ENCODE measurements around the gene GSDME.

Gene GSDME

GRCh38 chr7:24698531-24699266 is 58.6 kb downstream of the GSDME start:
- Histone ChIP-seq H4K91ac (ENCODE audit: low read depth, low read length, poor library complexity) (no peak overlapping the region), H3K4me3 (ENCODE audit: low read length in 2 of 2) (no peak overlapping the region), H2BK15ac (ENCODE audit: low read length) (no peak overlapping the region), H4K8ac (ENCODE audit: low read depth, low read length) (no peak overlapping the region), H3K14ac (ENCODE audit: low read length) (no peak overlapping the region), H3K4me1 (ENCODE audit: control insufficient read depth in 2 of 2, insufficient read depth in 1 of 2, low read depth in 1 of 2, low read length in 2 of 2) (peaks cover 11 to 12% of the 10 kb centered on the region in 2 donors), H3K18ac (ENCODE audit: low read length) (no peak overlapping the region), H3K4me2 (ENCODE audit: insufficient read depth, low read length, poor library complexity, severe bottlenecking) (no peak overlapping the region), H3K9ac (ENCODE audit: low read depth, low read length, poor library complexity) (no peak overlapping the region), H3K27me3 (ENCODE audit: control insufficient read depth in 3 of 3, insufficient read depth in 3 of 3, low read depth in 1 of 3, low read length in 3 of 3) (no peaks in the 10 kb centered on the region), H3K4ac (ENCODE audit: low read length) (no peak overlapping the region), H3K9me3 (replicated peaks in 1 of 2; ENCODE audit: control insufficient read depth in 2 of 2, insufficient read depth in 1 of 2, low read depth in 1 of 2, low read length in 2 of 2) (no peaks in the 10 kb centered on the region), H3K79me1 (ENCODE audit: low read depth, low read length) (no peaks in the 10 kb centered on the region), H3K23ac (ENCODE audit: low read depth, low read length, poor library complexity) (no peak overlapping the region), H2AFZ (ENCODE audit: low read length) (no peak overlapping the region), H2BK12ac (ENCODE audit: low read length) (no peak overlapping the region), H3K27ac (replicated peaks; ENCODE audit: low read length) (no peak overlapping the region), H2BK5ac (ENCODE audit: low read length) (no peak overlapping the region), H2AK5ac (ENCODE audit: low read depth, low read length) (no peak overlapping the region), H2BK120ac (ENCODE audit: low read depth, low read length) (no peak overlapping the region), H3K36me3 (replicated peaks in 1 of 2; ENCODE audit: control insufficient read depth in 2 of 2, insufficient read depth in 2 of 2, low read length in 2 of 2) (peaks cover 0 to 5% of the 10 kb centered on the region in 2 donors)
- DNase-seq (ENCODE audit: low spot score), result no peak
- no CpG with 5 or more reads among the region's 7 CpGs for WGBS, 2 donors (ENCODE audit: extremely low coverage in 2 of 2, insufficient read length in 2 of 2, insufficient replicate concordance in 1 of 2)

GRCh38 chr7:24697416-24697815 is 59.8 kb downstream of the GSDME start:
- Histone ChIP-seq H3K23ac (ENCODE audit: low read depth, low read length, poor library complexity) (no peak overlapping the region), H2BK5ac (ENCODE audit: low read length) (no peak overlapping the region), H3K9me3 (replicated peaks in 1 of 2; ENCODE audit: control insufficient read depth in 2 of 2, insufficient read depth in 1 of 2, low read depth in 1 of 2, low read length in 2 of 2) (no peaks in the 10 kb centered on the region), H3K14ac (ENCODE audit: low read length) (no peak overlapping the region), H3K4me2 (ENCODE audit: insufficient read depth, low read length, poor library complexity, severe bottlenecking) (no peak overlapping the region), H2AFZ (ENCODE audit: low read length) (no peak overlapping the region), H2BK15ac (ENCODE audit: low read length) (no peak overlapping the region), H3K18ac (ENCODE audit: low read length) (no peak overlapping the region), H4K8ac (ENCODE audit: low read depth, low read length) (no peak overlapping the region), H3K4me3 (ENCODE audit: low read length in 2 of 2) (no peak overlapping the region), H2BK12ac (ENCODE audit: low read length) (no peak overlapping the region), H4K91ac (ENCODE audit: low read depth, low read length, poor library complexity) (no peak overlapping the region), H2AK5ac (ENCODE audit: low read depth, low read length) (no peak overlapping the region), H3K27ac (replicated peaks; ENCODE audit: low read length) (no peak overlapping the region), H3K4ac (ENCODE audit: low read length) (no peak overlapping the region), H3K36me3 (replicated peaks in 1 of 2; ENCODE audit: control insufficient read depth in 2 of 2, insufficient read depth in 2 of 2, low read length in 2 of 2) (peaks cover 0 to 5% of the 10 kb centered on the region in 2 donors), H2BK120ac (ENCODE audit: low read depth, low read length) (no peak overlapping the region), H3K27me3 (ENCODE audit: control insufficient read depth in 3 of 3, insufficient read depth in 3 of 3, low read depth in 1 of 3, low read length in 3 of 3) (no peaks in the 10 kb centered on the region), H3K4me1 (ENCODE audit: control insufficient read depth in 2 of 2, insufficient read depth in 1 of 2, low read depth in 1 of 2, low read length in 2 of 2) (peaks cover 11 to 12% of the 10 kb centered on the region in 2 donors), H3K79me1 (ENCODE audit: low read depth, low read length) (no peaks in the 10 kb centered on the region), H3K9ac (ENCODE audit: low read depth, low read length, poor library complexity) (no peak overlapping the region)
- no CpG with 5 or more reads among the region's 4 CpGs for WGBS, 2 donors (ENCODE audit: extremely low coverage in 2 of 2, insufficient read length in 2 of 2, insufficient replicate concordance in 1 of 2)
- DNase-seq (ENCODE audit: low spot score), result no peak

- H3K9ac ChIP-seq (ENCODE audit: low read depth, low read length, poor library complexity), result no peak overlapping the region
- H3K18ac ChIP-seq (ENCODE audit: low read length), result no peak overlapping the region
- no peak overlapping the region for H3K14ac ChIP-seq (ENCODE audit: low read length)
- no peak overlapping the region for H2BK15ac ChIP-seq (ENCODE audit: low read length)
- no peak overlapping the region for H3K23ac ChIP-seq (ENCODE audit: low read depth, low read length, poor library complexity)
- H3K36me3 ChIP-seq (replicated peaks in 1 of 2; ENCODE audit: control insufficient read depth in 2 of 2, insufficient read depth in 2 of 2, low read length in 2 of 2), result no peaks in the 10 kb centered on the region
- H2BK120ac ChIP-seq (ENCODE audit: low read depth, low read length), result no peak overlapping the region
- H2BK5ac ChIP-seq (ENCODE audit: low read length), result no peak overlapping the region
- H3K4me3 ChIP-seq (ENCODE audit: low read length in 2 of 2), result no peak overlapping the region
- DNase-seq (ENCODE audit: low spot score), result no peak
- H3K27ac ChIP-seq (replicated peaks; ENCODE audit: low read length), result no peak overlapping the region
- H2AK5ac ChIP-seq (ENCODE audit: low read depth, low read length), result no peak overlapping the region
- no peaks in the 10 kb centered on the region for H3K9me3 ChIP-seq (replicated peaks in 1 of 2; ENCODE audit: control insufficient read depth in 2 of 2, insufficient read depth in 1 of 2, low read depth in 1 of 2, low read length in 2 of 2)
- no peak overlapping the region for H3K4ac ChIP-seq (ENCODE audit: low read length)
- H3K79me1 ChIP-seq (ENCODE audit: low read depth, low read length), result no peaks in the 10 kb centered on the region
- H4K91ac ChIP-seq (ENCODE audit: low read depth, low read length, poor library complexity), result no peak overlapping the region
- no peak overlapping the region for H2AFZ ChIP-seq (ENCODE audit: low read length)
- H4K8ac ChIP-seq (ENCODE audit: low read depth, low read length), result no peak overlapping the region
- H3K4me2 ChIP-seq (ENCODE audit: insufficient read depth, low read length, poor library complexity, severe bottlenecking), result no peak overlapping the region
- no peak overlapping the region for H2BK12ac ChIP-seq (ENCODE audit: low read length)
- no CpG with 5 or more reads among the region's 2 CpGs for WGBS, 2 donors (ENCODE audit: extremely low coverage in 2 of 2, insufficient read length in 2 of 2, insufficient replicate concordance in 1 of 2)
- H3K27me3 ChIP-seq (ENCODE audit: control insufficient read depth in 3 of 3, insufficient read depth in 3 of 3, low read depth in 1 of 3, low read length in 3 of 3), result no peaks in the 10 kb centered on the region
- H3K4me1 ChIP-seq (ENCODE audit: control insufficient read depth in 2 of 2, insufficient read depth in 1 of 2, low read depth in 1 of 2, low read length in 2 of 2), result no peaks in the 10 kb centered on the region
Observed at GRCh38 chr7:24692592-24692991, 64.7 kb downstream of the GSDME start.

- no peak for DNase-seq (ENCODE audit: low spot score)
- H3K4me2 ChIP-seq (ENCODE audit: insufficient read depth, low read length, poor library complexity, severe bottlenecking), result no peak overlapping the region
- H2BK120ac ChIP-seq (ENCODE audit: low read depth, low read length), result no peak overlapping the region
- H3K4me1 ChIP-seq (ENCODE audit: control insufficient read depth in 2 of 2, insufficient read depth in 1 of 2, low read depth in 1 of 2, low read length in 2 of 2), result peaks cover 0 to 7% of the 10 kb centered on the region in 2 donors
- H4K91ac ChIP-seq (ENCODE audit: low read depth, low read length, poor library complexity), result no peak overlapping the region
- H3K9ac ChIP-seq (ENCODE audit: low read depth, low read length, poor library complexity), result no peak overlapping the region
- H4K8ac ChIP-seq (ENCODE audit: low read depth, low read length), result no peak overlapping the region
- H3K18ac ChIP-seq (ENCODE audit: low read length), result no peak overlapping the region
- H3K4me3 ChIP-seq (ENCODE audit: low read length in 2 of 2), result no peak overlapping the region
- no peaks in the 10 kb centered on the region for H3K27me3 ChIP-seq (ENCODE audit: control insufficient read depth in 3 of 3, insufficient read depth in 3 of 3, low read depth in 1 of 3, low read length in 3 of 3)
- H3K14ac ChIP-seq (ENCODE audit: low read length), result no peak overlapping the region
- H3K27ac ChIP-seq (replicated peaks; ENCODE audit: low read length), result no peak overlapping the region
- H3K9me3 ChIP-seq (replicated peaks in 1 of 2; ENCODE audit: control insufficient read depth in 2 of 2, insufficient read depth in 1 of 2, low read depth in 1 of 2, low read length in 2 of 2), result no peaks in the 10 kb centered on the region
- no peak overlapping the region for H3K4ac ChIP-seq (ENCODE audit: low read length)
- H3K36me3 ChIP-seq (replicated peaks in 1 of 2; ENCODE audit: control insufficient read depth in 2 of 2, insufficient read depth in 2 of 2, low read length in 2 of 2), result no peaks in the 10 kb centered on the region
- H3K79me1 ChIP-seq (ENCODE audit: low read depth, low read length), result no peaks in the 10 kb centered on the region
- WGBS, 2 donors (ENCODE audit: extremely low coverage in 2 of 2, insufficient read length in 2 of 2, insufficient replicate concordance in 1 of 2), result no CpG with 5 or more reads among the region's 4 CpGs
- no peak overlapping the region for H3K23ac ChIP-seq (ENCODE audit: low read depth, low read length, poor library complexity)
- no peak overlapping the region for H2BK12ac ChIP-seq (ENCODE audit: low read length)
- H2AK5ac ChIP-seq (ENCODE audit: low read depth, low read length), result no peak overlapping the region
- no peak overlapping the region for H2BK15ac ChIP-seq (ENCODE audit: low read length)
- H2AFZ ChIP-seq (ENCODE audit: low read length), result no peak overlapping the region
- no peak overlapping the region for H2BK5ac ChIP-seq (ENCODE audit: low read length)
Observed at GRCh38 chr7:24690251-24690650, 67.0 kb downstream of the GSDME start.
